ENCODE data around the gene BMX.

The BMX gene

GRCh38 chrX:15507005-15507404 is 6.4 kb downstream of the BMX start:
- DNase-seq: no peak

DNA sequence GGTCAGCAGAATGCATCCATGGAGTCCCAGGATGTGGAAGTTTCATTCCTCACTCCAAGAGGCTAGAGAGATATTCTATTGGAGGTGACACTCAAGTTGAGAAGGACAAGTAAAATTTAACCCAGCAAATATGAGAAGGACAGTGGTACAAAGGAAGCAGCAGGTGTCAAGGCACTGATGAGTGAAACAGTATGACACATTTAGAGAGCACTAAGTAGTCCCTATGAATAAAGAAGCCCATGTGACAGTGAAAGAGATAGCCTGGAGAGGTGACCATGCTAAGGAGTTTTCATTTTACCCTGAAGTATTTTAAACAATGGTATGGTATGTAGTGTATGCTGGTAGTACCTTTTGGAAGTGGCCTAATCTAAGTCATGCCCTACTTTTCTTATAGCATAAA is 9.2 kb downstream of the BMX start:
- no peak for DNase-seq

- DNase-seq: peak in 3 of 14 donors; percentile 0 to 54 (median 0)
Observed at GRCh38 chrX:15511563-15511962, 11.0 kb downstream of the BMX start.

- peak in 1 of 14 donors; percentile 0 for DNase-seq
Observed at GRCh38 chrX:15512401-15512965, 11.9 kb downstream of the BMX start.

- no peak for DNase-seq
Observed at GRCh38 chrX:15514279-15514678, 13.7 kb downstream of the BMX start.

DNA sequence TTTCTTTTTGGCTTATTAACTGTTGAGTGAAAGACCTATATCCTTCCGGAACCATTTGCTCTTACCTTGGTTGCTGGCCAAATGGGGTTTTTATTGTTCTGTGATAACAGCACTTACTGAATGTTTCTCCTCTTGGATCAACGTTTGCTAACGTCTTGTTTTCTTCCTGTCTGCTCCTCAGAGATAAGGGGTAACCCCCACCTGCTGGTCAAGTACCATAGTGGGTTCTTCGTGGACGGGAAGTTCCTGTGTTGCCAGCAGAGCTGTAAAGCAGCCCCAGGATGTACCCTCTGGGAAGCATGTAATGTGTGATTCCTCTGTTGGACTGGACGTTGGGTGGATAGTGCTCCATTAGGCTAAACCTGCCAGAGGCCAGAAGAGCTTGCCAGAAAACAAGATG is 15.3 kb downstream of the BMX start:
- no peak for DNase-seq

GRCh38 chrX:15522464-15522863 is 21.9 kb downstream of the BMX start:
- DNase-seq: no peak

- DNase-seq: no peak
Observed at GRCh38 chrX:15523088-15523487, 22.5 kb downstream of the BMX start.

DNA sequence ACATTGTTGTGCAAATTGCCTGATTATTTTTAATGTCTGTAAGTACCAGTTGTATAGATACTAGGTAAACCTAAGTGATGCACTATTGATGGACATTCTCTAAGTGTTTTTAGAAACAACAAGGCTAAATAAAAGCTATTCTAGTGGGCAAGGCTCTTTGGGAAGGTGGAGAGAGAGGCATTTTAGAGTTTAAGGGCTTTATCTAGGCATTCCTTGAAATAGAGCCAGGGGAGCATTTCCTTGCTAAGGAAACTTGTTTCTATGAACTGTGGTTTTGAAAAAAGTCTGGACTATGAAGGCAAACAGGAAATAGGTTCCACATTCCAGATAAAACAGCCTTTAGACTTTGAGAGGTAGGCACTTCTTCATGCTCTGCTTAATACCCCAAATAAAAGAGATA is 23.8 kb downstream of the BMX start:
- no peak for DNase-seq

DNA sequence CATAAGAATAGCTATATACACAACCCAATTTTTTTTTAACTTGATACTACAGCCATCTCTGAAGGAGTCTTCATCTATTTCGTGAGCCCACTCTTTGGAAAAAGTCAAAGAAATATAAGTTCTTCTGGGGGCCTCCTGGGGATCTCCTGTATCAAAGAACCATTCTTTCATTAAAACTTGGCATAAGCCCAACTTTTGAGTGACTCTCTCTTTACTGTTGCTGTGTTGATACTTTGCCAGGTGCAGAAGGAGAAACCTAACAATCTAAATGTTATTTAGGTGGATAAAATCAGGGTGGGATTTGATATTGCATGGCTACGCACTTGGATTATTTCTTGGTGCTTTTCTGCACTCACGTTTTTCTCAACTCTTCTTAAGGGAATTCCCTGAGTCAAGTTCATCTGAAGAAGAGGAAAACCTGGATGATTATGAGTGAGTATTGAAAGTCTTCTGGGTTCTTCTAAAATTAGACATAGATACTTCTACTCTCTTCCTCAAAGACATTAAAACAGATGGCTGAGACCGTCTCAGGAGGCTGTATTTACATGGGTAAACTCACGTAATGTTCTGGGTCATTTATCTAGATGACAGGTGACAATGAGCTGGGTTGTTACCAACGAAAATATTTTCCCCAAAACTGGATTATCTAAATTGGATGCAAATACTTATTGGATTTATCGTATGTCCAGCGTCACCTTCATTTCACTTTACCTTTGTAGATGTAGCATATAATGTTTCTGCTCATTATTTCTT is 25.2 kb downstream of the BMX start:
- DNase-seq: no peak

GRCh38 chrX:15529165-15529564 is 28.6 kb downstream of the BMX start:
- DNase-seq: no peak

DNA sequence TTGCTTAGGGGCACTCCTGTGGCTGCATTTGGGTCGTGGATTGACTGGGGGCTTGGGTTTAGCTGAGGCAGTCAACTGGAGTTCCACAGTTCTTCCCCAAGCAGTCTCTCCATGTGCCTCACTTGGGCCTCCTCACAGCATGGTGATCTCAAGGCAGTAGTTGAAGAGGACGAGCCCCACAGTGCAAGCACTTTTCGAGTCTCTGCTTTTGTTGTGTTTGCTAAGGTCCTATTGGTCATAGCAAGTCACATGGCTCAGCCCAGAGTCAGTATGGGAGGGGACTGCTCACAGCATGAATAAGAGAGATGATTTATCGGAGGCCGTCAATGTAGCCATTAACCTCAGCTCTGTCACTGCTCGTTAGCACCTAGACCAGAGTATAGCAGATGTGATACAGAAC is 29.7 kb downstream of the BMX start:
- DNase-seq: no peak

- no peak for DNase-seq
Observed at GRCh38 chrX:15546745-15547144, 46.1 kb downstream of the BMX start.

DNA sequence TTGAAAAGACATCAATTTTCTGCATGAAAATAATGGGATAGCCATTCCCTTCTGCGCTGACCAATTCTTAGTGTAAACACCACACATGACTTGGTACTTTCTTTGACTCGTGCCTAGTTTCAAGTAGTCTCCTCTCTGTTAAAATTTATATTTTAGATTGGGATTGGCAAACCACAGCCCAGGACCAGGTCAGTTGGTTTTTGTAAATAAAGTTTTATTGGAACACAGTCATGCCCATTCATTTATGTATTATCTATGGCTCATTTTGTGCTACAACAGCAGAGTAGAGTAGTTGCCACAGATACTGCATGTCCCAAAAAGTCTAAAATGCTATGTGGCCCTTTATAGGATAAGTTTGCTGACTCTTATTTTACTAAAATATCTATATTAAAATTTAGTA is 46.7 kb downstream of the BMX start:
- DNase-seq: no peak

DNA sequence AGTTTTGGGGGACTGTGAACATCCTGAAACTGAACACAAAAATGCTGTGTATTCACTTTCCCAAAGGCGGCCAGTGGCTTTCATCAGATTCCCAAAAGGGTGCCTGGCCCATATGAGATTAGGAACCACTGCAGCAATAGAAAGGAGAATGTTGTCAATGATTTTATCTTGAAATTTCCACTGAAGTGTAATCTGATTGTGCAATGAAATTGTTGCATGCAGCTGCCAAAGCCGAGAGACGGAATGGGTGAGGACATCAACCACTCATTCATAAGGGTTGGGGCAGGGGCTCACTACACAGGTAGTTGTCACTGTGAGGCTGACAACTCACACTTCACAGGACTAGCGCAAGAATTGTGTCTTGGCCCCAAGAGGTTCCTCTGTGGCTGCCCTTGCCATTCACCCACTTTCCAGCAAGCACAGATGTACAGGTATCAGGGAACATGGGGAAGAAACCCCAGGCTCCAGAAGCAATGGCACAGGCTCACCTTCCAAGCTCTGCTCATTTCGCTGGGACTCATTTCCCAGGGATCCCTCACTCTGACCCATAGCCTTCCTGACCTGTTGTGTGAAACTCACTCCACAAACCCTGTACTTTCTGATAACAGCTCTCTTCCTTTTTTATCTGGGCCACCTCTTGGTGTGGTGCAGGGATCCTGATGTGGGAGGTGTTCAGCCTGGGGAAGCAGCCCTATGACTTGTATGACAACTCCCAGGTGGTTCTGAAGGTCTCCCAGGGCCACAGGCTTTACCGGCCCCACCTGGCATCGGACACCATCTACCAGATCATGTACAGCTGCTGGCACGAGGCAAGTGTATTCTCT is 48.8 kb downstream of the BMX start:
- no peak for DNase-seq

DNA sequence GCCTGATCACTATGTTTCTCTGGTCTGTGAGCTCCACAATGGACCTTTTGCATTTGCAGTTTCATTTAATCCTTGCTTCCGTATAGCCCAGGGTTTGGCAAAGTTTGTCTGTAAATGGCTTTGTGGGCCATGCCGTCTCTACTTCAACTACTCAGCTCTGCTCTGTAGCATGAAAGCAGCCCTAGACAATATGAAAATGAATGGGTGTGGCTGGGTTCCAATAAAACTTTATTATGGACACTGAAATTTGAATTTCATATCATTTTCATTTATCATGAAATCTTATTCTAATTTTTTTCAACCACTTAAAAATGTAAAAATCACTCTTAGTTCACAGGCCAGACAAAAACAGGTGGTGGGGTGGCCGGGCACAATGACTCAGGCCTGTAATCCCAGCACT is 58.6 kb downstream of the BMX start:
- DNase-seq: no peak

GRCh38 chrX:15560924-15561323 is 60.3 kb downstream of the BMX start:
- DNase-seq: no peak

DNA sequence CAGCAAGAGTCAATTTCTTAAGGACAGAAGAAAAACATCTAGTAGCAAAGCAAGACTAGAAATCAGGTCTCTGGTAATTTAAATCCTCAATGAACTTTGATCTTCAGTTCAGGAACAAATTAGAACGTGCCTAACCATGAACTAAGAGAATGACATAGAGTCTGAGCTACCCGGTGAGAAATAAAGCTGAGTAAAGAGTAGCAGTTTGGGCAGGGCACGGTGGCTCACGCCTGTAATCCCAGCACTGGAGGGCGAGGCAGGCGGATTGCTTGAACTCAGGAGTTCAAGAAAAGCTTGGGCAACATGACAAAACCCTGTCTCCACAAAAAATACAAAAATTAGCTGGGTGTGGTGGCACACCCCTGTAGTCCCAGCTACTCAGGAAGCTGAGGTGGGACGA is 62.4 kb downstream of the BMX start:
- DNase-seq: no peak

DNA sequence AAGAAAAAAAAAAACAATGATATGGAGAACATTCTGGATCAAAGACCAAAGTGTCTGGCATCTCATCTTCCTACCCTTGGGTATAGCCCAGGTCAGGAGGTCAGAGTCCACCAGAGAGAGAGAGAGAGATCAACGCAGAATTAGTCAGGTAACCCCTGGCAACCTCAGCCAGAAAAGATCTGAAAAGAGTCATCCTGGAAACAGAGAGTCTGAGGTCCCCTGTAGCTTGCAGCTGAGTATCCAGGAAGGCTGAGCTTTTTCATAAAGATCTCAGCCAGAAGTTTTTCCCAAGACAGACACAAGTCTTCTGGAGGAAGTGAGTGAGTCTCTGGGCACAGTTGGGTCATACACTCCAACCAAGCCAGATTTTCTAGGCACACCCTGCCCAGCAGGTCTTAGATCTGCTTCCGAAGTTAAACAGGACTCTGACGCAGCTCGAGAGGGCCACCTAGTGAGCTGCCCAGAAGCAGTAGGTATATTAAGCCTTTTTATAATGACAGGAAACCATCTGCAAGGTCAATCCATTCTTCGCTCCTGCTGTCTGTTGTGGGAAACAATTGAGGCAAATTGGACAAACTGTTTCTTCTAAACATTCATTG is 64.5 kb downstream of the BMX start:
- DNase-seq: peak in 7 of 14 donors; percentile 2 to 35 (median 8)

GRCh38 chrX:15566244-15566643 is 65.6 kb downstream of the BMX start:
- DNase-seq: no peak

- no peak for DNase-seq
Observed at GRCh38 chrX:15567267-15567666, 66.7 kb downstream of the BMX start.

- no peak for DNase-seq
Observed at GRCh38 chrX:15567886-15568616, 67.4 kb downstream of the BMX start.

DNA sequence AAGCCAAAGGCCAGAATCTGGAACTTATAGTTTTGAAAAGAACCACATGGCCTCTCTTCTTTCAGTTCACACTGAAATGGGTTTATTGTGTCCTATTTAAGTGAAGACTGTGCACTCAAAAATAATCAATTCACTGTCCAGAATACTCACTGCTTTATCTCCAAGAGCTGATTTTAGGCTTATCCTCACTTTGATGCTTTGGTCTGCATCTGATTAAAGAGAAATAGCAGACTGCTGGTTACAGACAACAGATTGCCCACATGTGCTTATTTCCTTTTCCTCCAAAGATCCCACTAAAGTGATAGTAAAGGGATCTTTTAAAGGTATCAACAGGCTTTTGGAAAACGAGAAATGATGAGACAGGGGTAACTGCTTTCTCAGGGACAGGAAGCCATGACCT is 69.5 kb downstream of the BMX start:
- no peak for DNase-seq
